GM12801 (cell line): ENCODE results near the gene NFRKB.

Source experiments
- CTCF ChIP-seq: IDR thresholded peaks from one replicate; pipeline ENCODE4 v1.5.1; 2011; ENCODE audit warnings: control low read depth; ENCODE audit not compliant: insufficient read length; ENCODE audit errors: extremely low read depth

The NFRKB gene

GRCh38 chr11:129895126-129896041, at the start of gene NFRKB:
TSS of gene NFRKB (minus strand) at chr11:129895578. CDS start at chr11:129892849, 2,729 bp downstream.
- no peak for TF ChIP-seq CTCF

- TF ChIP-seq CTCF = no peak
Measured at GRCh38 chr11:129944696-129945095, 49.3 kb upstream of the NFRKB start.

- no peak for TF ChIP-seq CTCF
Measured at GRCh38 chr11:129943036-129943435, 47.7 kb upstream of the NFRKB start.

- TF ChIP-seq CTCF = no peak
Measured at GRCh38 chr11:129939510-129939909, 44.1 kb upstream of the NFRKB start.

GRCh38 chr11:129938764-129939163, 43.4 kb upstream of the NFRKB start:
- TF ChIP-seq CTCF = no peak

- TF ChIP-seq CTCF = no peak
Measured at GRCh38 chr11:129937592-129938238, 42.3 kb upstream of the NFRKB start.

- TF ChIP-seq CTCF = no peak
Measured at GRCh38 chr11:129935723-129936122, 40.3 kb upstream of the NFRKB start.
